Measurements from ENCODE around the gene ITGB6. TPM values are rescaled to one million over a fixed set of nuclear protein-coding genes. Genes with fewer than 3 reads are reported as not detected.
"Not testable (repeated sequence)": the region's sequence is repeated elsewhere in the genome, so short reads cannot be mapped to it uniquely, and the experiment has no call there.

Gene ITGB6
- total RNA-seq, 8 experiments from 2014 or later, result 0.04 to 4.0 (median 0.07) TPM

DNA sequence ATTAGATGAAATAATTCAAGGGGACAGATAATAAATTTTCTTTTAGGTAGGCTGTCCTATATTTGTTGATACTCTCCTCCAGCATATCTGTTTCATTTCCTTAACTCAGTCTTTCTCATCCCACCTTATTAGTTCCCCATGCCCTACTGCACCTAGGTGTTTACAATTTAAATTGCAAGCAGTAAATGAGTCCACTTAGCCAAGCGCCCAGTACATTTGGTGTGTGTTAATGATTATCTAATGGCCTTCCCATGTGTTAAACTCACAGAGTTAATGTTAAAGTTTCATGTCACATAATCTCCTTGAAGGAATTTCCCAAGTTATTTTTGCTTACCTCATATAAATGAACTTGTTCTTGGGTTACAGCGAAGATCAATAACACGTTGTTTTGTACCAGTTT is 31.2 kb downstream of the ITGB6 start:
- Histone ChIP-seq H3K4me1 (replicated peaks in 1 of 2) (peaks cover 6 to 38% of the 10 kb centered on the region in 2 donors), H3K4me3 (no peak overlapping the region), H3K27ac (no peak overlapping the region)
- in situ Hi-C loops (cut with MboI; ENCODE audit: low pct_unique_long_range_greater_than_20kb in 2 of 9, low sequenced_read_pairs in 9 of 9, unreplicated experiment in 9 of 9), result no loop called here
- WGBS, 10 experiments, result 67 to 100% (median 90%) methylated on average over 1 to 3 of the region's 3 CpGs; no CpG with 5 or more reads in 2 of the 10 experiments
- no peak for ATAC-seq (replicated peaks in 6 of 8)

DNA sequence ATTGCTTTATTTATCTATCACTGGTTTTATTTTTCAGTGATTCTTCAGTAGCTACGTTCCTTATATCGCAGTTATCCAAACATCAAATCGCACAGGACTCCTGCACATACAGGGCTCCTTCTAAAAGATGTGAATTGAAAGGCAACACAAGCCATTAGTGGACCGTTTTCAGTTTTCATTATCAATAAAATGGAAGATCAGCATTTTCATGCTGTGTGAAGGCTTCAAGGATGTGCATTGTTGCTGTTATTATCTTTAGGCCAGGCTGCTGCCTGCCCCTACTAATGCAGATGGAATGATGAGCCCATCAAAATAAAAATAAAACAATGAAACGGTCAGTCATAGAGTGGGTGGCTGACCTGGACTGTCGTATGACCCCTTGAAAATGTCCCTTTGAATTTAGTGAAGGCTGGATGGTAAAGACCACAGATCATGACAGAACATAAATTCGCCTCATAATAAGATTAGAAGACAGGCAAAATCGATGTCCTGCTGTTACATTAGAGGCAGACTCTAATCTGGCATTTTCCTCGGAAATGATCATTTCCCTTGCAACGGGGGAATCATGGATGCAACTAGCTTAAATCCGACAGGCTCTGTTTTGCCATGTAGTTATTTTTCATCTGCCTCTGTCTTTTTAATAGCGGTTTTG is 32.9 kb downstream of the ITGB6 start:
- ATAC-seq (replicated peaks in 6 of 8), result peak in 5 of 8 experiments; percentile 43 to 79 (median 58)
- in situ Hi-C loops (cut with MboI; ENCODE audit: low pct_unique_long_range_greater_than_20kb in 2 of 9, low sequenced_read_pairs in 9 of 9, unreplicated experiment in 9 of 9), result no loop called here
- H3K4me1 ChIP-seq (replicated peaks in 1 of 2), result peaks cover 6 to 33% of the 10 kb centered on the region in 2 donors
- H3K4me3 ChIP-seq, result no peak overlapping the region
- 70 to 100% (median 78%) methylated on average over 1 to 11 of the region's 12 CpGs for WGBS, 10 experiments
- peak overlapping the region in 1 of 2 donors; percentile 24 for H3K27ac ChIP-seq

DNA sequence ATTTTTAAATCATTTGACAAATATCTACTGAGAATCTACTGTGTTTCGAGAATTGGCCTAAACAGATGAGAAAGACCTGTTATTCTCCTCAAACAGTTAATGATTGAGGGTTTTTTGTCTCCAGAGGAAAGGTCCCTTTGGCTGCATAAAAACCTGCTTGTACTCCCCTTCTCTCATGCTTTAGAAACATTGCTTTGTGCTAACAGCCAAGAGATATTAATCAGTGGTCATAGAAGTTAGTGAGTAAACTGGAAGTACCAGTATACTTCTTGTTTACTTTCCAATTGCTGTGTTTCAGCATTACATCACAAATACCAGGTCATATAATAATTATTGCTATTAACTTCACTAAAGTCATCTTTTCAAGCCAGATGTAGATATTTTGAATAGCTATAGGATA is 34.1 kb downstream of the ITGB6 start:
- WGBS, 10 experiments, result 43 to 100% (median 92%) methylated on average over 1 of the region's 1 CpG; no CpG with 5 or more reads in 4 of the 10 experiments
- ATAC-seq (replicated peaks in 6 of 8), result no peak
- in situ Hi-C loops (cut with MboI; ENCODE audit: low pct_unique_long_range_greater_than_20kb in 2 of 9, low sequenced_read_pairs in 9 of 9, unreplicated experiment in 9 of 9), result no loop called here

DNA sequence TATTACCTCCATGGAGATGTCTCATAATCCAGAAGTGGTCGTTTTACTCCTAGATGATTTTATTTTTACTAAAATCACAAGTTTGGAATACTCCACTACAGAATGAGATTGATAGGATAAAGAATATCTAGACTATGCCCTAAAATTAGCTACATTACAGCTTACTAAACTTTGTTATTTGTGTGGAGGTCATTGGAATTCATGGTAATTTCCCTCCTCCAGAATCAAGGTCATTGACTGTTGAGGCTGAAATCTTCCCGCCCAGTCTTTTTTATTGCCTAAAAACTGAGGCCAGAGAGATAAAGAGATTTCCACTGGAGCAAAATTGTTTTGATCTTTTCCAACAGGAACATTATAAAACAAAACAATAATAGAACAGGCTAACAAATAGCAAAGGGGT is 35.0 kb downstream of the ITGB6 start:
- ATAC-seq (replicated peaks in 6 of 8), result no peak
- Histone ChIP-seq H3K4me1 (replicated peaks in 1 of 2) (peaks cover 6 to 33% of the 10 kb centered on the region in 2 donors), H3K4me3 (no peak overlapping the region), H3K27ac (no peak overlapping the region)
- in situ Hi-C loops (cut with MboI; ENCODE audit: low pct_unique_long_range_greater_than_20kb in 2 of 9, low sequenced_read_pairs in 9 of 9, unreplicated experiment in 9 of 9), result no loop called here
- WGBS, 10 experiments, result 50 to 100% (median 83%) methylated on average over 1 to 2 of the region's 2 CpGs; no CpG with 5 or more reads in 1 of the 10 experiments

More for the DNA sequence above, 34.1 kb downstream of the ITGB6 start:
- H3K4me1 ChIP-seq (replicated peaks in 1 of 2), result peaks cover 6 to 33% of the 10 kb centered on the region in 2 donors
- no peak overlapping the region for H3K27ac ChIP-seq
- H3K4me3 ChIP-seq, result no peak overlapping the region

DNA sequence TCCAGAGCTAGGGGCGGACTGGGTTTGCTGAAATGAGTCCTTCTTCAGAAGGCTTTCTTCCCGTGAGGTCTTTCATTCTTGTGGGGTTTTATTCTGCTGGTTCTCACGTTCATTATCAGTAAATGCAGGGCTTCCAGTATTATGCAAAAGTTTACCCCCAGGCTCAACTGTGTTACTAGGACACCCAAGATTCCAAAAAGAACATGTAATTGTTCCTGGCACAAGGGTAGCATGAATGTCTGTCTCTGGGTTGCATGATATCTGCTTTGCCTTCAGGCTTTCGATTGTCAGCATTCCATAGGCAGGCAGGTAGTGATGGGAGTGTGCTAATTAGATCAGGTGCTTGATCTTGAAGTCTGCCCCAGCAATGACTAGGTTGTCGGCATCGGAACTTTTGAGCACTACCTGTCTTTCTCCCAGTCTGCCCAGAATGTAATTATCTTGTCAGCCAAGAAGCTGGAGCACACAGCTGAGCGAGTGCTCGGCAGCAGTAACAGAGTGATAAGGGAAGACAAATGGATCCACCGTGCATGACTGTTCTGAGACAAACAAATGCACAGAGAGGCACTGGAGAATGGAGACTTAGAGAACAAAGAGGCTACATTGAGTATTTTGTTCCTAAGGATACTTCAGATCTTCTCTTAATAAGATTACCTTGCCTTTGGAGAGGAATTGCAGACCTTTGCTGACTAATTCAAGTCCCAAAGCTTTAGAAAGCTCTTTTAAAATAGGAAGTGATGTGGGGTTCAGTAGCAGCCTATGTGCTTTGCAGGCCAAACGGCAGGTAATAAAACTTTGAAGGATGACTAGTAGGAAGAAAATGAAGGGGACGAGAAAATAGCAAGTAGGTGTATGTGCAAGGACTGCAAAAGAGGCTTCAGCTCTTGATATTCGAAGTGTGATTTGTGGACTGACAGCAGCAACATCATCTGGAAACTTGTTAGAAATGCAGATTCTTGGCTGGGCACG is 41.9 kb downstream of the ITGB6 start:
- 20 to 90% (median 49%) methylated on average over 2 to 11 of the region's 13 CpGs for WGBS, 10 experiments
- in situ Hi-C loops (cut with MboI; ENCODE audit: low pct_unique_long_range_greater_than_20kb in 2 of 9, low sequenced_read_pairs in 9 of 9, unreplicated experiment in 9 of 9), result no loop called here
- H3K4me3 ChIP-seq, result no peak overlapping the region
- H3K4me1 ChIP-seq (replicated peaks in 1 of 2), result peaks cover 11 to 14% of the 10 kb centered on the region in 2 donors
- H3K27ac ChIP-seq, result peak overlapping the region in 1 of 2 donors; percentile 20
- ATAC-seq (replicated peaks in 6 of 8), result peak; percentile 32 to 91 (median 76)

DNA sequence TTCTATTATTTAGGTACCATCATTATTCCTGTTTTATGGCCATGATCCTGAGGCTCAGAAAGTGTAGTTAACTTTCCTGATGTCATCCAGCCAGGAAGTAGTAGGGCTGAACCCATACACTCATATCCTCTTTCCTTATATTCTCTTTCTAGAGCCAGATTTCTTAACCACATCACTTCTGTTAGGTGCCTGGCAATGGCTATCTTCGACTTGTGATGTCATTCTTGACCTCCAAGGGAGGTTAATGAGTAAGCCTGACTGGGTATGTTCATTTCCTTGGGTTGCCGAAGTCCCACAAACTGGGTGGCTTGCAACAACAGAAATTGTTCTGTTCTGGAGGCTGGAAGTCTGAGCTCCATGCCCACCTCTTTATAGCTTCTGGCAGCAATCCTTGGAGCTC is 43.4 kb downstream of the ITGB6 start:
- no peak overlapping the region for H3K27ac ChIP-seq
- 0 to 100% (median 46%) methylated on average over 1 to 2 of the region's 2 CpGs; no CpG with 5 or more reads in 3 of the 10 experiments for WGBS, 10 experiments
- ATAC-seq (replicated peaks in 6 of 8), result peak in 1 of 8 experiments; percentile 33
- peaks cover 11 to 14% of the 10 kb centered on the region in 2 donors for H3K4me1 ChIP-seq (replicated peaks in 1 of 2)
- no peak overlapping the region for H3K4me3 ChIP-seq
- in situ Hi-C loops (cut with MboI; ENCODE audit: low pct_unique_long_range_greater_than_20kb in 2 of 9, low sequenced_read_pairs in 9 of 9, unreplicated experiment in 9 of 9), result no loop called here

DNA sequence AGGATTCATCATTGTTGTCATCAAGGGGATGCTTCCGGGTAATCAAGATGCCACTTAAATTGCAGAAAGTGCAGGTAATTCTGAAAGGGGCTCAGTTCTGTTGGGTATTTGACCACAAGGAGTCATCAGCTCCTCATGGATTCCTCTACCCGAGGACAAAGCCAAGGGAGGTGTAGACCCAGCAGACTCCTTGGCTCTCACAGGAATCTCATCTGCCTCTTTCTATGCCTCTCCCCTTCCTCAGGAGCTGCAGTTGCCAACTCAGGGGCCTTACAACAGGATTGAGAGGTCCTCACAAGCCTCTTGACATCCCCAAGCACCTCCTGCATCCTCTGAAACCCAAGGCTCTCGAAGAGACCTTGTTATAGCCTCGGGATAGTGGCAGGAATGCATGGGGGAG is 44.0 kb downstream of the ITGB6 start:
- in situ Hi-C loops (cut with MboI; ENCODE audit: low pct_unique_long_range_greater_than_20kb in 2 of 9, low sequenced_read_pairs in 9 of 9, unreplicated experiment in 9 of 9), result no loop called here
- ATAC-seq (replicated peaks in 6 of 8), result peak in 1 of 8 experiments; percentile 16
- 55 to 100% (median 93%) methylated on average over 1 to 4 of the region's 4 CpGs; no CpG with 5 or more reads in 2 of the 10 experiments for whole genome bisulfite sequencing, 10 experiments
- H3K4me3 ChIP-seq, result no peak overlapping the region
- H3K4me1 ChIP-seq (replicated peaks in 1 of 2), result peaks cover 11 to 14% of the 10 kb centered on the region in 2 donors
- no peak overlapping the region for H3K27ac ChIP-seq

DNA sequence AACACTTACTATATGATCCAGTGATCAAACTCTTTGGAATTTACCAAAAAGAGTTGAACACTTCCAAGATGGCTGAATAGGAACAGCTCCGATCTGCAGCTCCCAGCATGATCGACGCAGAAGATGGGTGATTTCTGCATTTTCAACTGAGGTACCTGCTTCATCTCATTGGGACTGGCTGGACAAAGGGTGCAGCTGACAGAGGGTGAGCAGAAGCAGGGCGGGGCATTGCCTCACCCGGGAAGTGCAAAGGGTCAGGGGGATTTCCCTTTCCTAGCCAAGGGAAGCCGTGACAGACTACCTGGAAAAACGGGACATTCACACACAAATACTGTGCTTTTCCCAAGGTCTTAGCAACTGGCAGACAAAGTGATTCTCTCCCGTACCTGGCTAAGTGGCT is 51.7 kb downstream of the ITGB6 start:
- WGBS, 10 experiments, result 80 to 100% (median 92%) methylated on average over 1 to 6 of the region's 8 CpGs; no CpG with 5 or more reads in 1 of the 10 experiments
- ATAC-seq (replicated peaks in 6 of 8); in situ Hi-C loops (cut with MboI; ENCODE audit: low pct_unique_long_range_greater_than_20kb in 2 of 9, low sequenced_read_pairs in 9 of 9, unreplicated experiment in 9 of 9): not testable (repeated sequence)

DNA sequence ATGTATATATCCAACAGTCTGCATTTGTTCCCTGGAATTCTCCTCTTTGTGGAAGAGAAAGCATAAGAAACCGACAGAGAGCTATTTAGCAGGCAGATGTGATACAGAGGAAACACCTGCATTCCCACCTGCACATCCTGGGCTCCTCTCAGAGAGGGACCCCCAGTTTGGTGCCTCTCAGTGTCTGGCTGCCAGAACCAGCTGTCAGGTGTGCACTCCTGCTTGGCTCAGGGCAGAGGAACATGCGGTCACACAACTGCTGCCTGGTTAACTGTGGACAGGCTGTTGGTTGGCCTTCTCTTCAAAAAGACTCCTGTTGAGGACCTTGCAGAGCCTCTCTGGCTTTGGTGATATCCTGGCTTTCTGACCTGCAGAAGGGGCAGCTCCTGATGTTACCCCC is 54.6 kb downstream of the ITGB6 start:
- ATAC-seq (replicated peaks in 6 of 8), result no peak
- no peak overlapping the region for H3K27ac ChIP-seq
- H3K4me1 ChIP-seq (replicated peaks in 1 of 2), result no peaks in the 10 kb centered on the region
- in situ Hi-C loops (cut with MboI; ENCODE audit: low pct_unique_long_range_greater_than_20kb in 2 of 9, low sequenced_read_pairs in 9 of 9, unreplicated experiment in 9 of 9), result no loop called here
- 40 to 100% methylated on average over 1 of the region's 2 CpGs; no CpG with 5 or more reads in 8 of the 10 experiments for WGBS, 10 experiments
- H3K4me3 ChIP-seq, result no peak overlapping the region

More for the DNA sequence above, 51.7 kb downstream of the ITGB6 start:
- H3K4me1 ChIP-seq (replicated peaks in 1 of 2); H3K27ac ChIP-seq; H3K4me3 ChIP-seq: not testable (repeated sequence)

DNA sequence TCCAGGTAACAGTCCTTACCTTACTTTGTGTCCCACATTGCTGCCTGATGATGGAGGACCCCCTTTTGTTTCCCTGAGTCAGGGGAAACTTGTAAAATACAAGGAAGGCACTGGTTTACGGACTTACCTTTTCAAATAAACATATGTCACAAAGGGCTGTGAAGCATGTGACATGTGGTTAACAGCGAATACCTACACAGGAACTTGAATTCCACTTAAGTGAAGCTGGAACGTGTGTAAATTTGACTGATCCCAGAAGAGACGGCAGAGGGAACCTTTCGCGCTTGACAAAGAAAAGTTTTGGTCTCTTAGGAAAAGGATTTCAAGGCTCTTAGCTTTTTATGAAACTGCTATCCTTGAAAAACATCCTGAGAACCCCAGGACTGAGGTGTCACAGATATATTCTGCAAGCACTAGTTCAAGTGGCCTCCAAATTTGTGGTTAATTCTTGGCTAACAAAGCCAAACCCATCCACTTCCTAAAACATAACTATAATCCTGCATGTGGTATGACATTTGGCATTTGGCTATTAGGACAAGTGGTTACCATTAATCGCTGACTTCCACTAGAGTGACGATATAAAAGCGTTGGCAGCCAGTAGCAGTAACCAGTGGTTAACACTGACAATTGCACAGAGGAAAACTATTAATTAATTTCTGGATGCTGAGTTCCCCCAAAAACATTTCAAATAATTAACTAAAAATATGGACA is 55.6 kb downstream of the ITGB6 start:
- no peaks in the 10 kb centered on the region for H3K4me1 ChIP-seq (replicated peaks in 1 of 2)
- 26 to 100% (median 81%) methylated on average over 1 to 9 of the region's 9 CpGs for WGBS, 10 experiments
- no peak overlapping the region for H3K27ac ChIP-seq
- in situ Hi-C loops (cut with MboI; ENCODE audit: low pct_unique_long_range_greater_than_20kb in 2 of 9, low sequenced_read_pairs in 9 of 9, unreplicated experiment in 9 of 9), result no loop called here
- ATAC-seq (replicated peaks in 6 of 8), result no peak
- H3K4me3 ChIP-seq, result no peak overlapping the region

DNA sequence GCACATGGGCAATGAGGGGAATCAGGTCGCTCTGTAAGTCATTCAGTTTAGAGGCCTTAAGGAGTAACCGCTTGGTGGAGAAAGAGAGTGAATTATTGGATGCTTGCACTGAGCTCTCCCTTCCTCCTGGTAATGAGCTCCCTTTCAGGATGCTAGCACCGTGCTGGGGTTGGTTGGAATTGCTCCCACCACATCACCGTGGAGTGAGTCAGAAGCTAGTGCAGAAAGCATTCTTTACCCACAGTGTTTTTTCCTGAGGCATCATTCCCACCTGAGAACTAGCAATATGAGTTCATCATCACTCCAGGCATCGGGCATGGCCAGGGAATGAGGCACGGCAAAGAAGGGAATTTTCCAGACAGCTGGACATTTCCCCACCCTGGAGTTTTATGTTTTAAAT is 57.6 kb downstream of the ITGB6 start:
- WGBS, 10 experiments, result 62 to 100% (median 93%) methylated on average over 2 to 5 of the region's 6 CpGs; no CpG with 5 or more reads in 1 of the 10 experiments
- ATAC-seq (replicated peaks in 6 of 8), result no peak
- Histone ChIP-seq H3K4me3 (no peak overlapping the region), H3K27ac (no peak overlapping the region), H3K4me1 (replicated peaks in 1 of 2) (peaks cover 0 to 3% of the 10 kb centered on the region in 2 donors)
- in situ Hi-C loops (cut with MboI; ENCODE audit: low pct_unique_long_range_greater_than_20kb in 2 of 9, low sequenced_read_pairs in 9 of 9, unreplicated experiment in 9 of 9), result no loop called here

DNA sequence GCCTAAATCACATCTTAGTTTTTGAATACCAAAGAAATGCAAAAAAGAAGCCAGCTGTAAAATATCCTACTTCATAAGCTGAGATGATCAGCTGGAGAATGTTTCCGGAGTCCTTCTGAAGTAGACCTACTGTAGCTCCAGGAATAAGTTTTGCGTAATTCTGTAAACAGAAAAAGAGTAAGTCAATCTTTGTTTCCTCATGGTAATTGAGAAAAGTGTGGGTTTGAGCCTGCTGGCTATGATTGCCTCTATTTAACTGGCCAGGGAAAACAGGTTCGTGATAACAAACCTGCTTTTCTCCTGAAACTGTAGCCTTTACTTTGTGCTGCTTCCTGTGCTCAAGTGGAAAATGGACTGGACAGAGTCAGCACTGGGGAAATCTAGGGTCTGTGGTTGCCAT is 58.2 kb downstream of the ITGB6 start:
- 60 to 100% (median 84%) methylated on average over 1 to 3 of the region's 3 CpGs; no CpG with 5 or more reads in 1 of the 10 experiments for WGBS, 10 experiments
- Histone ChIP-seq H3K27ac (no peak overlapping the region), H3K4me3 (no peak overlapping the region), H3K4me1 (replicated peaks in 1 of 2) (peaks cover 0 to 4% of the 10 kb centered on the region in 2 donors)
- in situ Hi-C loops (cut with MboI; ENCODE audit: low pct_unique_long_range_greater_than_20kb in 2 of 9, low sequenced_read_pairs in 9 of 9, unreplicated experiment in 9 of 9), result no loop called here
- ATAC-seq (replicated peaks in 6 of 8), result no peak

Data from motor neuron (in vitro differentiated cells).